DLD1 (cell line): Measurements from ENCODE around the gene RUFY4.

Experiments
- in situ Hi-C: cut with HindIII; loops from 2 replicates; pipeline ENCODE4 v1.10.0; 2017; ENCODE audit warnings: low sequenced_read_pairs

The RUFY4 gene

GRCh38 chr2:218060950-218061660 lies 7.9 kb upstream of the RUFY4 start:
- in situ Hi-C loops = no loop called here

- in situ Hi-C loops = no loop called here
Observed at GRCh38 chr2:218063486-218063885, 5.6 kb upstream of the RUFY4 start.

GRCh38 chr2:218063896-218064295 lies 5.2 kb upstream of the RUFY4 start:
- in situ Hi-C loops = no loop called here

GRCh38 chr2:218065239-218066006 lies 3.6 kb upstream of the RUFY4 start:
- in situ Hi-C loops = no loop called here

- in situ Hi-C loops = no loop called here
Observed at GRCh38 chr2:218066926-218067515, 2.0 kb upstream of the RUFY4 start.

- in situ Hi-C loops = no loop called here
Observed at GRCh38 chr2:218067523-218067922, 1.5 kb upstream of the RUFY4 start.

GRCh38 chr2:218069606-218070300 lies 700 bp downstream of the RUFY4 start:
- in situ Hi-C loops = no loop called here

GRCh38 chr2:218070587-218070986 lies 1.5 kb downstream of the RUFY4 start:
- in situ Hi-C loops = no loop called here

GRCh38 chr2:218071218-218071937 lies 2.3 kb downstream of the RUFY4 start:
- in situ Hi-C loops = no loop called here

- in situ Hi-C loops = no loop called here
Observed at GRCh38 chr2:218072002-218072401, 2.9 kb downstream of the RUFY4 start.

- in situ Hi-C loops = no loop called here
Observed at GRCh38 chr2:218072478-218073024, 3.5 kb downstream of the RUFY4 start.

GRCh38 chr2:218073185-218073584 lies 4.1 kb downstream of the RUFY4 start:
- in situ Hi-C loops = no loop called here

GRCh38 chr2:218074031-218074430 lies 5.0 kb downstream of the RUFY4 start:
- in situ Hi-C loops = no loop called here

GRCh38 chr2:218075975-218076811 lies 7.1 kb downstream of the RUFY4 start:
- in situ Hi-C loops = no loop called here

GRCh38 chr2:218077464-218078216 lies 8.6 kb downstream of the RUFY4 start:
- in situ Hi-C loops = no loop called here

GRCh38 chr2:218079943-218080913 lies 11.2 kb downstream of the RUFY4 start:
- in situ Hi-C loops = no loop called here

- in situ Hi-C loops = no loop called here
Observed at GRCh38 chr2:218081063-218081462, 12.0 kb downstream of the RUFY4 start.

- in situ Hi-C loops = no loop called here
Observed at GRCh38 chr2:218081695-218082094, 12.6 kb downstream of the RUFY4 start.
